ENCODE data around the gene CREB5. TPM values are rescaled to one million over a fixed set of nuclear protein-coding genes. Genes with fewer than 3 reads are reported as not detected.
"Not testable (repeated sequence)": the region's sequence is repeated elsewhere in the genome, so short reads cannot be mapped to it uniquely, and the experiment has no call there.

CREB5 gene
- polyA plus RNA-seq, 4 donors, result 7.4 to 13.4 (median 8.4) TPM

DNA sequence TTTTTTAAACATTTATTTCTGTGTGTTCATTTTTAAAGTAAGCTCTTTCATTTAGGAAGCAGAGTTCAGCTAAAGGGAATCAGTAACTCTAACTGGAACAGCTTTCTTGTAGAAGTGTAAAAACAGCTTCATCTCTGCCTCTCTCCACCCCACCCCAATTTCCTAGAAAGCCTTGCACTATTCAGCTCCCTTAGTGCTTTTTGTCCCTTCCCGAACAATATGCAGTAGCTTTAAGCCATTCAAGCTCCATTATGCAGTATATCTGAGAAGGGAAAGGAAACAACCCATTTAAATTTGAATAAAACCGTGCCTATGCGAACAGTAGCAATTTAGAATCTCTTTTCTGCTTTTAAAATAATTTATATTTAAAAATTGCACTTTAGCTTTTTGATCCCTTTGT is 411.3 kb downstream of the CREB5 start:
- DNase-seq (ENCODE audit: low read depth in 4 of 4, low spot score in 3 of 4), result no peak

DNA sequence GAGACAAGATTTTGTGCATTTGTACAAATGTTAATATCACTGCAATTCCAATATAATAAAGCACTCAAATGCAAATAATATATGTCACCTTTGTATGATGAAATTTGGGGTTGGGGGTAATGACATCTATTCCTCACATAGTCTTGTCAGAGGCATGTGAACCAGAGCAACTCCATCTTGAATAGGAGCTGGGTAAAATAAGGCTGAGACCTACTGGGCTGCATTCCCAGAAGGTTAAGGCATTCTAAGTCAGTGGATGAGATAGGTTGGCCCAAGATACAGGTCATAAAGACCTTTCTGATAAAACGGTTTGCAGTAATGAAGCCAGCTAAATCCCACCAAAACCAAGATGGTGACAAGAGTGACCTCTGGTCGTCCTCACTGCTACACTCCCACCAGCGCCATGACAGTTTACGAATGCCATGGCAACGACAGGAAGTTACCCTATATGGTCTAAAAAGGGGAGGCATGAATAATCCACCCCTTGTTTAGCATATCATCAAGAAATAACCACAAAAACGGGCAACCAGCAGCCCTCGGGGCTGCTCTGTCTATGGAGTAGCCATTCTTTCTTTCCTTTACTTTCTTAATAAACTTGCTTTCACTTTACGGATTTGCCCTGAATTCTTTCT is 413.6 kb downstream of the CREB5 start:
- DNase-seq (ENCODE audit: low read depth in 4 of 4, low spot score in 3 of 4), result not testable (repeated sequence)

DNA sequence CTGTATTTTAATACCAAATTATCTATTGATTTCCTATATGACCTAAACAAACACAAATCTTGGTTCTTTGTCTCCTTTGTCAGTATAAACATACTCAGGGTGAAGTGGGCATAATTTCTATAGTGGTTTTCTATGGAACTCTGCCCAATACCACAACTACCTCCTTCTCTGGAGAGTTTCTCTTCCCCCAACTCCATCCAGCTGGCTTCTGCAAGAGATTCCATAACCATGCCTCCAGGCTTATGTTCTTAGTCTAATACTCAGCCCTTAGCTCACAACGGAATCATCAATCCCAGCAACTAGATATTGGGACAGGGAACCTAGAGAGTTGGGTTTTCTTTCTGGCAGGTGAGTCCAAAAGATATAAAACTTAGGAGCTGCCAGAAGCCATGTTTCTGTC is 418.5 kb downstream of the CREB5 start:
- no peak for DNase-seq (ENCODE audit: low read depth in 4 of 4, low spot score in 3 of 4)

DNA sequence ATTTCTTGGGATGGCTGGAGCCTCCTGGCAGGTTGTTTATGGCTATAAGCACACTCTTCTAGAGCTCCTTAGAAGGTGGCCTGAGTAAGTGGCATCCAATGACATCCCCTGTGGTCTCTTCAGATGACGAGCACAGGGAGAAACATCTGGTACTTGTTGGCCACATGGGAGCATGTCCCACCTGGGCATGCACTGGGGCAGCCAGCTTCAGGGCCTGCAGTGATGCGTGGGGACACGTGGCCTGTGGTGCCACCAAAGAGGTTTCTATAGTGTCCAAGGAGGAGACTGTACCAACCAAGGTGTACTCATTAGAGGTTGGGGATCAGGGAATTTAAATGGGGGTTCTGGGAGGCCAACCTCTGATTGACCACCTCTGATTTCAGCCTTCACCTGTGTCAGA is 420.4 kb downstream of the CREB5 start:
- DNase-seq (ENCODE audit: low read depth in 4 of 4, low spot score in 3 of 4), result no peak

DNA sequence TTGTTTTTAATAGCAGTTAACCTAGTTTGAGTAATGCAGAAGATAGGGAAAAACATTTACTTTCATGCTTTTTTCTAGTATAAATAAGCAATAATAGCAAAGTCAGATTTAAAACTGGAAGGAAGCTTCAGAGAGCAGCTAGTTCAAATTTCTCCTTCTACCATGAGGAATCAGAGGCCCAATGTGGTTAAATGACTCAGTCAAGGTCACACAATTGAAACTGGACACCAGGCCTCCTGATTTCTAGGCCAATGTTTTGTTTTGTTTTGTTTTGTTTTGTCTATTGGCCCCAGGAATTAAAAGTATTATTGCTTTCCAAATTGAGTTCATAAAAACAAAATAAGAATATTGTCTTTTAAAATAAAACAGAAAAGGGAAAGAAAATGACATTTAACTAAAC is 423.5 kb downstream of the CREB5 start:
- no peak for DNase-seq (ENCODE audit: low read depth in 4 of 4, low spot score in 3 of 4)

DNA sequence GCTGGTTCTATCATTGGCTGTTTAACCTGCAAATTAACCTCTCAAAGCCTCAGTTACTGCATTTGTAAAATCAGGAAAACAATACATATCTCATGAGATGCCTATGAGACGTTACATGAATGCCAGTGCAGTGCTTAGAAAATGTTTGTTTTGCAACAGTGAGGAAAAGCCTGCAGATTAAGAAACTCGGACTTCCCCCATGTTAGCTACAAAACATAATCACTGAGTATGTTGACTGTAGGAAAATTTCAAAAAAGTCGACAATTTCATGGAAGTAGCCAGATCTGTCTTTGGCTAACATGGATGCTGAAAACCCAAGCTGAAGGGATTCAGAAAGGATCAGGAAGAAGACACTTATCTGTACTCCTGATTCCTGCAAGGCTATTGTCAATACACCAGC is 424.4 kb downstream of the CREB5 start:
- no peak for DNase-seq (ENCODE audit: low read depth in 4 of 4, low spot score in 3 of 4)

DNA sequence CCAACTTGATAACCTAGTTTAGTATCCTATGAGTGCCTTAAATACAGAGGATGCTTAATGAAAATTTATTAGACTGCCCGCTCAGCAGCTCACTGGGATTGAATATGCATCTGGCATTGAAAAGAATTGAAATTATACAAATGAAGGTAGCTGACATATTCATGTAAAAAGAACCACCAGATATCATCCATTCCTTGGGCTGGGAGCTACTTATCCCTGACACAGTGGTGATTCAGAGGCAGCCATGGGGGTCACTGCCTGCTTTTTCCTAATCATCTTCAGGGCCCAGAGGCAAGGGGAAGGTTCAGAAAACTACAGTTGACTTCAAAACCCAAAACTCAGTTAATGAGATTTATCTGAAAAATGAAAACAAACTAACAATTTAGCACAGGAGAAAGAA is 424.9 kb downstream of the CREB5 start:
- no peak for DNase-seq (ENCODE audit: low read depth in 4 of 4, low spot score in 3 of 4)

DNA sequence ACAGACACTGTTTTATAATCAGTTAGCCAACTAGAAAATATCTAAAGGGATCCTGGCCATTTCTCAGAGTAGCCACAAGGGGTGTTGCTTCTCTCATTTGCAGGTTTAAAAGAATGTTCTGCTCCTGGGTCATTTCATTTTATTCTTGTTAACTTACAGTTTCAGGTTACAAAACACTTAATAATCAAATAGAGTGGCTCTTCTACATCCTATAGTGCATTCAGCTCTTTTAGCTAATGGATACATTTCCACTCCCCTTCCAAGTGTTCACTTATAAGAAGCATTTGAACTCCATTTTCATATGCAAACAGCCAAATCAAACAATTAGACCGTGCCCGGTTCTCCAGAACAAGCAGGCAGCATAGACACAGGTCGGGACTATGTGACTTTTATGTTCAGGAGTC is 428.3 kb downstream of the CREB5 start:
- no peak for DNase-seq (ENCODE audit: low read depth in 4 of 4, low spot score in 3 of 4)

DNA sequence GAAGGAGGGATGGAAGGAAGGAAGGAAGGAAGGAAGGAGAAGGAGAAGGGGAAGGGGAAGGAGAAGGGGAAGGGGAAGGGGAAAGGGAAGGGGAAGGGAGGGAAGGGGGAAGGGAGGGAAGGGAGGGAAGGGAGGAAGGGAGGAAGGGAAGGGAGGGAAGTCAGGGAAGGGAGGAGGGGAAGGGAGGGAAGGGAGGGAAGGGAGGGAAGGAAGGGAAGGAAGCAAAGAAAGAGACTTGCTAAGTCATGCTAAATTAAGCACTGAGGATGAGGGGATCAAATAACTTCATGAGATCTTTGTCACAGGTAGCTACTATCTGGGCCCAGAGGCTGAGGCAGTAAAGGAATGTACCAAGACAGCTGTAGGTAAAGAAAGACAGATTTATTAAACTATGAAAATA is 429.4 kb downstream of the CREB5 start:
- no peak for DNase-seq (ENCODE audit: low read depth in 4 of 4, low spot score in 3 of 4)

DNA sequence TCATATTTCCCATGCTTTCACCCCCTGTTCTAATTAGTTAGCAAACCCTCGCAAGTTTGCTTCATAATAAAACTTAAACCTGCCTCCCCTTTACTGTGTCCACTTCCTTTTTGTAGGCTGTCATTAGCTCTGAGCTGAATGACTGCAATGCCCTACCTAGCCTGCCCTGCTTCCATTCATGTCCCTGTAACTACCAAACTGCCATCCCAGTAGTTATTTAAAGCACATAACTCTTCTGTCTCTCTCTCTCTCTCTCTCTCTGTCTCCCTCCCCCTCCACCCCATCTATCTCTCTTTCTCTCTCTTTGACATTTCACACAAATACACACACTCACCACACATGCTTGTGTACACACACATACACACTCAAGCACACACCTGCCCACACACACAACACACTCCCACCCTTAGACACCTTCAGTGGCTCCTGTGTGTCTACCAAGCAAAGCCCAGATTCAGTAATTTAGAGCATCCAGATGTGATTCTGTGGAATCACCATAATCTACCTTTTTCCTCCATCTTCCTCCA is 430.5 kb downstream of the CREB5 start:
- no peak for DNase-seq (ENCODE audit: low read depth in 4 of 4, low spot score in 3 of 4)

DNA sequence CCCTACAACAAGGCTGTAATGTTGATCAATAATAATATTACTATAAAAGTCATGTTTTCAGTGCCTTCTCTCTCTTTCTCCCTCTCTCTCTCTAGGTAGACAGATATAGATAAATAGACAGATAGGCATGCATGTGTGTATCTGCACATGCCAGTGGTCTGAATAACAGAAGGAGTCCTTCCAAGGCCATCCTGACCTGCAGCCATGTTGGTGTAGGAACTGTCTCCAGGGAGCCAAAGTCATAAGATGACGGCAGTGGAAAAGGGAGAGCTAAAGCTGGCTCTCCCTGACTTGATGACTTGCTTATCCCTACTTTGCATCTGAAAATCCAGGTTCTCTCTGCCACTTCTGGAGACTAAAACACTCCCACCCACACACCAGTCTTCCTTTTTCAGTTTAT is 432.8 kb downstream of the CREB5 start:
- no peak for DNase-seq (ENCODE audit: low read depth in 4 of 4, low spot score in 3 of 4)

DNA sequence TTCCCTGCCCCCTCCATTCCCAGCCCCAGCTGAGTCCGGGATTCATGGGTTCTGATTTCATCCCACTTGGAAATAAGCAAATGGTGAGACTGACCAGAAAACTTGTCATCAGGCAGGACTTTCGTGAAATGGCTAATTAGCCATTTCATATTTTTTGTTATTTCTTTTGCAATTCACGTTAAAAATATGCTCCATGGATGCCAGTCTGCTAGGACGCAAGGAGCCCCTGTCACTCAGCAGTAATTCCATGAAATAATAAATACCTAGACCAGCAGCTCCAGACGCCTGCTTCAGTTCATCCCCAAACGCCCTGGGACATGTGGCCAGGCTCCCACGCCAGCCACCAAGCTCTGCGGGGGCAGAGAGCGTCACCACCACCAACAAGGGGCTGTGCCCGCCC is 434.9 kb downstream of the CREB5 start:
- DNase-seq (ENCODE audit: low read depth in 4 of 4, low spot score in 3 of 4), result no peak

DNA sequence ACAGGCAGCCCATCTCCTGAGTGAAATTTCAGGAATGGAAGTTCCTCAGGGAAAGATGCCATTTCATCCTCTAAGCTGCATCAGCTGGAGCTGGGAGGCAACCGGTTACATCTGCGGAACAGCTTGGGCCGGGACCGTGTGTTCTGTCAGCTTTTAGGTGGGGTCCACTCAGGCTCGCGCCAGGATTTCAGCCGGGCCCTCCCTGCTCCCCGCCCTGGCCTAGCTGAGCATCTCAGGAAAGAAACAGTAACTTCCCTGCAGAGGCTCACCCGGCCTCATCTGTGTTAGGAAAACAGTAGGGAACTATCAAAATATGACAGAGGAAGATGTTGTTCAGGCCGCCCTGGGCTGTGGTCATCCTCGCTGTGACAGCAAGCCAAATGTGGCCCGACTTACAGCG is 435.4 kb downstream of the CREB5 start:
- DNase-seq (ENCODE audit: low read depth in 4 of 4, low spot score in 3 of 4), result no peak

DNA sequence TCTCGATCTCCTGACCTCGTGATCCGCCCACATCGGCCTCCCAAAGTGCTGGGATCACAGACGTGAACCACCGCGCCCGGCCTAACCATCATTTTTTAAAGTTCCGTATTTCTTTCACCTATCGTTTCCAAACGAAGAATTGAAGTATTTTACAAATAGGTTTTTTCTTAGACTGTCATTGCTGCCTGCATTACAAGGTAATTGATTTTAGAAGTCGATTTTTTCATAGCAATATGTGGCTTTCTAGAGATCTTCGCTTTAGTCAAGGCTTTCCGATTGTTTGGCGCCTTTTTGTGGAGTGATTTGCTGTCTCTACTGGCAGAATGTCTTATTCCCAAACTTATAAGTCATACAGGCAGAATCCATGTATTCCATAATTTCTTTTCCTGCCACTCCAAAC is 436.6 kb downstream of the CREB5 start:
- DNase-seq (ENCODE audit: low read depth in 4 of 4, low spot score in 3 of 4), result no peak

DNA sequence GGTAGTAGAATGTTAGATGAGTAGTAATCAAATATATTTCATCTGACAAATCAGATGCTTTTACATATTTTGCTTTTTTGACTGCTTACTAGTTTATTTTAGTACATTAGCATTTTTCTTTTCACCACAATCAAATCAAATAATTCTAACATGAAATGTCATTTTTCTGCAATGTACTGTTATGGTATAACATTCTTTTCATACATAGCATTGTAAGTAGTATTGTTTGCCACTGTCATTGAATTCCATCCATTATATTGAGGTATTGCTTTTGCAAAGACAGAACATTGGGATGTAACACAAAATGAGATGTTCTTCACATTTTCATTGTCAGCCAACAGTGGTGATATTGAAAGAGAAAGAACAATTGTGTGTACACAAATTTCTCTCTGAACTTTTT is 438.4 kb downstream of the CREB5 start:
- no peak for DNase-seq (ENCODE audit: low read depth in 4 of 4, low spot score in 3 of 4)

DNA sequence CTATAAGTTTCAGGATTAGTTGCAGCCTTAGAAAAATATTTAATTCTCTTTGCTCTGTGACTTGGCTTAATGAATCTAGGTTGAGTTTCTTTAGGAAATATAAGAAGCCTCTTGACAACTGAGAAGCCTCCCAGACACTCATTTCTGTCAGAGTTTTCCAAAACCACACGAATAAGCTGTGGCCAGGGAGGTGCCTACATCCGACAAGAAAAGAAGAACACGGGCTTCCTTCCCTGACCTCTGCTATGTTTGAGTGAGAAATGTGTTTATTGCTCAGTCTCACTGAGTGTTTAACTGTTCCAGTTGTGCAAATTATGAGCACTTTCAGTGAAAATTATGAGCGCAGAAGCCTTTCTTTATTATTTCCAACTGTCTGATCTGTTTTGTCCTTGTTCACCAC is 440.8 kb downstream of the CREB5 start:
- DNase-seq (ENCODE audit: low read depth in 4 of 4, low spot score in 3 of 4), result no peak

DNA sequence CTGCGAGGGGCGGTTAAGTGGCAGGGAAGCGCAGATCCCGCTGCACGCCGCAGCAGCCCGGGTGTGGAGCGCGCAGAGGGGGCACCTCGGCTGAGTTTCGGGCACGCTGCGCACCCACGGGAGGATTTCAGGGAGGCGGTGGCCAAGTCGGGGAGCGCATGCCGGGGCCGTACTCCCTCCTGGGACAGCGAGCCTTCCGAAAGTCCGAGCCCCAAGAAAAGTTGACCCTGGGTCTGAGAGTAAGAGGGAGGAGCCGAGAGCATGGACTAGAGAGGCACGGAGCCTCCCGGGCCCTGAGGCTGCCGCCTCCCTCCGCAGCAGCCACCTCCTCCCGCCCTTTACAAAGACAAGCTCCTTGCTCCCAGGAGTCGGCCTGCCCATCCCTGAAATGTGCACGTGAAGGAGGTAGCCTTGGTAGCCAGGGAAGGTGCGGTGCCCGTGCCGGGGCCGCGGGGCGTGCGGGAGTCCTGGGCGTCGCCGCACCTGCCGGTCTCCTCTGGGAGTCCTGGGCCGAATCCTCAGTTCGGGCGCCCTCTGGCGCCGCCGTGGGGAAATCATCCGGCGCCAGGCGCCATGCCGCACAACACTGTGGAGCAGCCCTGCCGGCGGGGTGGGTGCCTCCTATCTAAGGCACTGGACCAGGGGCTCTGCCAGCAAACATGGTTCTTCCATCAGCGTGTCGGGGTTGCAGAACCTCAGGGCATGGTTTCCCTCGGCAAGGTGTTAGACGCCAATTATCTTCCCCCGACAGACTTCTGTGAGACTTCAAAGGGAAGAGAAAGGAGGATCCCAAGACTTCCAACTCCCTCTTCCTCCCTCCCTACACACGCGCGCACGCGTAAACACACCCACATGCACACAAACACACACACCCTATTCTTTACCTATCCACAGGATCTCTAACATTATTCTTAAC is 441.8 kb downstream of the CREB5 start:
- DNase-seq (ENCODE audit: low read depth in 4 of 4, low spot score in 3 of 4), result peak; percentile 63 to 80 (median 68)

DNA sequence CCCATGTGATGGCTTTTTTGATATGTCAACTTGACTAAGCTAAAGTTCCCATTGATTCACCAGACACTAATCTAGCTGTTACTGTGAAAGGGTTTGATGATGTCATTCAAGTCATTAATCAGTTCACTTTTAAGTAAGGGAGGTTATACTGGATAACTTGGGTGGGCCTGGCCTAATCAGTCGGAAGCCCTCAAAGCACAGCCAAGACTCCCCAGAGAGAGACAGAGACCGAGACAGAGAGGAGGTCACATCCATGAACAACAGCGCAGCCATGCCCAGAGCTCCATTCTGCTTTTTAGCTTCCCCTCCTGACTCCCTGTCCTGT is 442.4 kb downstream of the CREB5 start:
- no peak for DNase-seq (ENCODE audit: low read depth in 4 of 4, low spot score in 3 of 4)

DNA sequence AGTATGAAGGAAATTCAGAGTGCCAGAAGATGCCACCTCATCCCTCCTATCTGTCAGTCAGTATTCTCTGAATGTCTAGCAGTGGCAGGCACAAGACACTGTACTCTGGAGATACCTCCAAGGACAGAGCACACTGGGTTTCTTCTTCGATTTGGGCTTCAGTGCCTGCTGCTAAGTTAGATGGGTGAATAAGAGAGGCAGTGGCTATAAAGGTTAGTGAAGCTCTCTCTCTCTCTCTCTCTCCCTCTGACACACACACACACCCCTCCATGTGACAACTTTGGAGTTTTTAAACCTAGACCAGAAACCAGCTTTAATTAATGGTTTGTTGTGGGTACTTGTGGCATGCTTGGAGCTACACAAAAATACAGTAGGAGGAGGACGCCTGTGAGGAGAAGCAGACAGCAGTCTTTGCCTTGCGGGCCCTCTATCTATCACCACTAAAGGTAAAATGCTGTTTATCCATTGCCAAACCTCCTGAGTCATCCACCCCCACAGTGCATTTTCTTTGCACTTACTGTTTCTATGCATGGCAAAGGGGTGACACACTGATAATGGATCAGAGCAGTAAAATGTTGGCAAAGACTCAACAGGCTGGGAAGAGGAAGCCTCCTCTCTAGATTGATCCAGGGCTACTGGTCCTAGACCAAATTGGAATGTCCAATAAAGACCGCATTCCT is 443.4 kb downstream of the CREB5 start:
- no peak for DNase-seq (ENCODE audit: low read depth in 4 of 4, low spot score in 3 of 4)

DNA sequence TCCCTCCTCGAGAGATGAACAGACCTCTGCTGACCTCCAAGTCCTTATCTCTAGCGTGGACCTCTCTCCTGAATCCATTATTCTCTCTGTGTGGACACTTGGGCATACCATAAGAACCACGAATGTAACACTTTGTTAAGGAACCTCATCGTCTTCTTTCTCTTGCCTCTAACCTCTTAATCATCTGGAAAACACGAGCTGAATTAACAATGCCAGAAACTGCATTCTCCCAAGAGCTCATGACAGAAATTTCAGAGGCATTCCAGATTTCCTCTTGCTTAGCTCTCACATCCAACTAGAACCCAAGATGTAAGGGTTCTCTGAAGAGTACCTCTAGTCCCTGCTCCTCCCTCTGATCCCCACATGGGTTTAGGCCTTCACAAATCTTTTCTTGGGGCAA is 444.3 kb downstream of the CREB5 start:
- no peak for DNase-seq (ENCODE audit: low read depth in 4 of 4, low spot score in 3 of 4)

DNA sequence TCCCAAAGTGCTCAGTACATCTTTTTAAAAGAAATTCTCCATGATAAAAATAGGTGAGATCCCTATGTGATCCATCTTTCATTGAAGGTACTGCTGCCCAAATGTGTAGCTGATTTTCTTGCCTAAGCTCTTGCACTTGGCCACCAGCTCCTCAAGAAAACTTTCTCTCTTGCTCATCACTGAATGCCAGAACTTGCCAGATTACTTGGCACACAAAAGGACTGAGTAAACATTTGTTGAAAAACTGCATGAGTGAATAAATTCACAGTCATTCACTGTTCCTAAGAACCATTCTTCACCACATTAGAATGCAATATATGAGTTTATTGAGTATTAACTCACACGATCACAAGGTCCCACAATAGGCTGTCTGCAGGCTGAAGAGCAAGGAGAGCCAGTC is 445.9 kb downstream of the CREB5 start:
- no peak for DNase-seq (ENCODE audit: low read depth in 4 of 4, low spot score in 3 of 4)

DNA sequence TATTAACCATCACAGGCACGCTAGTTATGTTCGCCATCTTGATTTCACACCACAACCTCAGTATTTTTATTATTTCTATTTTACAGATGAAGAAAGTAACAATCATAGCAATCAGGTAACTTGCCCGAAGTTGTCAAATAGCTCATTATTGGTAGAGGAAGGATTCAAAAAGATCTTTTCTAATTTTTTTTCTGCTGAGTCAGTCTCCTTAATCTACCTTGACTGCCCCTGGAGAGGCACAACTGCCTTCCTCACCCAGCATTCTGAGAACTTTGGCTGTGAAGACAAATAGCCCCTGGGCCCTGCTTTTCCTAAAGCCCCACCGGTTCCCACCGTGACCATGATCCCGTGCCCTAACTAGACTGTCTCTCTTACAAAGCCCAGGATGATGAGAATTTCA is 446.6 kb downstream of the CREB5 start:
- DNase-seq (ENCODE audit: low read depth in 4 of 4, low spot score in 3 of 4), result no peak
